Hematopoietic multipotent progenitor cell (in vitro differentiated cells): Measurements from ENCODE around the gene MYOD1. TPM values are rescaled to one million over a fixed set of nuclear protein-coding genes. Genes with fewer than 3 reads are reported as not detected.
A peak's percentile ranks its signal among the peaks of the same experiment; 100 is the strongest.

ENCODE experiments used
- DNase-seq, 3 donors: peaks; one replicate each; pipeline ENCODE4 v3.0.0-alpha.2; 2011 to 2015; ENCODE audit warnings: low read depth in 2 of 3, low spot score in 2 of 3
- total RNA-seq: library from RNA; depleted of rRNA; stranded (reverse); fragments of >200 nt; gene quantifications from one replicate; pipeline ENCODE4 v1.2.3, GENCODE V29; 2012

Gene MYOD1
- total RNA-seq, 1 donor = not detected

DNA sequence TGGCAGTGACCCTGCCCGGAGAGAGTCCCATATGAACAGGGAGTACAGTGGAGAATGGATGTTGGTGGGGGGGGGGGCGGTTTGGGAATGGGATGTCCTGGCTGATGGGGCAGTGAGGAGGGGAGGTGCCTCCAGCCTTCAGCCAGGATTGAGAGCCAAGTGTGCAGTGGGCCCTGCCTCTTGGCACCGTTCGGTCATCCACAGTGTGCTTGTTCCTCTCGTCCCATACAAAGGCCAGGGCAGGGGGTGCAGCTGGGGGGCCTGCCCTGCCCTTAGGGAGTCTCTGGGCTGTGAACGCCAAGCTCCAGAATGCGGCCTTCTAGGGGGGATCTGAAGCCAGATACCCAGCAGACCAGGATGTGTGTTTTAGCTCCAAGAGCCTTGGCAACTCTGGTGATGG is 49.2 kb downstream of the MYOD1 start:
- no peak for DNase-seq

DNA sequence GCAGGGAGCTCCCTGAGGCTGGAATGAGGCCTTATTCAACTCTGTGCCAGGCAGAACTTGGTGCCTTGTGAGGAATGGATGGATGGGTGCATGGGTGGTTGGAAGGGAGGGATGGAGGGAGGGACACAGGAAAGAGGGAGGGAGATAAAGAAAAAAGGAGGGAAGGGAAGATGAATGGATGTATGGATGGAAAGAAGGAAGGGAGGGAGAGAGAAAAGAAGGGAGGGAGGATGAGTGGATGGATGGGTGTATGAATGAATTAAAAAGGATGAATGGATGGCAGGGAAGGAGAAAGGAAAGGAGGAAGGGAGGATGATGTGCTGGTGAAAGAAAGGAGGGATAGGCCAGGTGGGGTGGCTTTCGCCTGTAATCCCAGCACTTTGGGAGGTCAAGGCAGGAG is 49.8 kb downstream of the MYOD1 start:
- no peak for DNase-seq

DNA sequence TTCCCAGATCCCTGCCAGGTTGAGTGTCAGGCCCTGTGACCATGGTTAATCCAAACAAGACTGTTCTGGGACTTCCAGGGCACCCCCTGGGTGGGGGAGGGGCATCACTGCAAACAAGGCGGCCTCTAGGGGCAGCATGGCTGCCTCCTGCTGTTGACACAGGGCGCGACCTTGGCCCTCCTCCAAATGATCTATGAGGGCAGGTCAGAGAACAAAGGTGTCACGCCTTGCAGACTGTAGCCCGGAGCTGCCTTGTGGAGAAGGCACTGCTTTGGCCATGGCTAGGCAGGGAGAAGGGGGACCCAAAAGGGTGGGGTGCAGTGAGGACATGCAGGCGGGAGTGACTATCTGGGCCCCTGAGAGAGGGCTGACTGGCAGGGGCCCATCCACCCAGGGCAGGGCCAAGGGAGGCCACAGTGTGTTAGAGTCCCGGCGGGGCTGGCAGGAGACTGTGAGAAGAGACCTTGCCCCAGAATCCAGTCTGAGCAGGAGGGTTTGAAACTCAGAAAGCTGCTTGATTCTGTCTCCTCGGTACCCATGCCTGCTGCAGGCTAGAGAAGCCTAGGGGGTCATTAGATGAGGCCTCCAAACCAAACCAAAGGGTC is 50.8 kb downstream of the MYOD1 start:
- DNase-seq = peak in 1 of 3 donors; percentile 3

DNA sequence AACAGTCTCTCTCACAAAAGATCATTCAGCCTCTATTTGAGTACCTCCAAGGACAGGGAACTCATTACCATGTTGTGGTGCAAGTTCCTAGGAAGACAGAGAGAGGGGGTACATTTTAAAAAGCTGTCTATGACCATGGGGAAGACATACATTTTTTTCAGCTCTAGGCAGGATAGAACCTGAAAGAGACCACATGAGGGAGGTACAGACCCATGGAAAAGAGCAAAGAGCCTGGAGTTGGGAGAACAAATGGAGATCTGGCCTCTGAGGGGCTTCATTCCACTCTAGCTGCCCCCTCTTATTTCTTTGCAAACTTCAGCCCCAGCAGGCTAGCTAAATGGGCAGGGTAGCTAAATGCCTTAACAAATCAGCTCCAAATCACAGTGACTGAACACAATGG is 51.5 kb downstream of the MYOD1 start:
- DNase-seq = no peak

DNA sequence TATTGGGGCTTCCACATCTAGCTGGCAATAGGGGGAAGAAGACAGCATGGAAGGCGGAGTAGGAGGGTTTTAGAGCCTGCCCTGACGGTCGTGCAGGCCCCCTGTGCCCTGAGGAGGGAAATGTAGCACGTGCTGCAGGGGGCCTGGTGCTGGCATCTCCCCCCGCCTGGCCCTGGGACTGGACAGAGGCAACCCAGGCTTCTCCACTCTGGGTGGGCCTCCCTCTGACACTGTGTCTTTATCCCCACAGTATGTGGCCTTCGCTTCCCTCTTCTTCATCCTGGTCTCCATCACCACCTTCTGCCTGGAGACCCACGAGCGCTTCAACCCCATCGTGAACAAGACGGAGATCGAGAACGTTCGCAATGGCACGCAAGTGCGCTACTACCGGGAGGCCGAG is 52.0 kb downstream of the MYOD1 start:
- DNase-seq = no peak

Other genes with a start within 250 kb of the MYOD1 start
- 0.27 TPM for gene ABCC8, start 242.7 kb upstream of the MYOD1 start, total RNA-seq
- gene USH1C, start 175.2 kb upstream of the MYOD1 start, total RNA-seq = not detected
- not detected for gene OTOG, start 172.3 kb upstream of the MYOD1 start, total RNA-seq
- gene KCNC1, start 15.2 kb downstream of the MYOD1 start, total RNA-seq = under 0.01 TPM